Esophagus muscularis mucosa (tissue), 4 donors: ENCODE results near the gene TNFSF11. TPM values are rescaled to one million over a fixed set of nuclear protein-coding genes. Genes with fewer than 3 reads are reported as not detected.

Experiments
- DNase-seq: peaks from one replicate; pipeline ENCODE4 v3.0.0-alpha.2; 2017; ENCODE audit errors: extremely low spot score
- H3K27ac ChIP-seq, 4 donors: fragments of 200-600 bp; sonication (generic); replicated peaks in 1 of 4; 1 replicate in 3 of 4; 2 replicates in 1 of 4; pipeline ENCODE4 v1.5.1; 2016 to 2019; ENCODE audit warnings: mild to moderate bottlenecking in 1 of 4
- H3K27me3 ChIP-seq, 4 donors: fragments of 200-600 bp; sonication (generic); one replicate each; pipeline versions ENCODE4 v1.5.1 to v1.6.0; 2016 to 2019
- H3K36me3 ChIP-seq, 4 donors: fragments of 200-600 bp; sonication (generic); one replicate each; pipeline ENCODE4 v1.5.1; 2016 to 2019
- H3K4me1 ChIP-seq, 4 donors: fragments of 200-600 bp; sonication (generic); one replicate each; pipeline ENCODE4 v1.5.1; 2016 to 2019
- H3K4me3 ChIP-seq, 4 donors: fragments of 200-600 bp; sonication (generic); 1 replicate in 2 of 4; 2 replicates in 2 of 4; pipeline ENCODE4 v1.5.1; 2016 to 2019; ENCODE audit warnings: mild to moderate bottlenecking in 4 of 4, moderate library complexity in 1 of 4
- H3K9me3 ChIP-seq, 4 donors: fragments of 200-600 bp; sonication (generic); 1 replicate in 3 of 4; 2 replicates in 1 of 4; pipeline ENCODE4 v1.5.1; 2016 to 2019
- CTCF ChIP-seq, 3 experiments: fragments of 200-600 bp in 2 of 3; fragments of 450-650 bp in 1 of 3; sonication (generic) in 2 of 3; IDR thresholded peaks; one replicate each; pipeline ENCODE4 v1.5.1; 2017 to 2019; ENCODE audit warnings: antibody characterized with exemption in 3 of 3, mild to moderate bottlenecking in 2 of 3, moderate library complexity in 1 of 3
- EP300 ChIP-seq: sonication (generic); formaldehyde crosslinking; IDR thresholded peaks from one replicate; pipeline ENCODE4 v1.6.1; 2017; ENCODE audit warnings: antibody characterized with exemption
- POLR2A ChIP-seq: fragments of 450-650 bp; IDR thresholded peaks from one replicate; pipeline ENCODE4 v1.6.1; 2017; ENCODE audit warnings: antibody characterized with exemption, moderate library complexity, mild to moderate bottlenecking, low read depth
- POLR2AphosphoS5 ChIP-seq, 2 donors: sonication (generic); formaldehyde crosslinking; IDR thresholded peaks; one replicate each; pipeline ENCODE4 v1.6.1; 2017; ENCODE audit warnings: antibody characterized with exemption in 2 of 2
- WGBS: methylation state at CpG from one replicate; pipeline ENCODE4 v1.1.5; 2018; 5-methylcytosine and 5-hydroxymethylcytosine counted together
- intact Hi-C: fragments of 100-400 bp; cut with DNase I; formaldehyde crosslinking; loops from one replicate; pipeline ENCODE4 v1.15.1; 2023
- total RNA-seq, 4 donors: library from RNA; depleted of rRNA; stranded (reverse); fragments of >200 nt; gene quantifications; one replicate each; pipeline versions ENCODE4 v1.1.0 to v1.2.1, GENCODE V29; 2016

TNFSF11 gene
- total RNA-seq, 4 donors from 2014 or later, result 0.17 TPM; not detected in 3

GRCh38 chr13:42654722-42655121 lies 80.8 kb downstream of the TNFSF11 start:
- H3K27ac ChIP-seq, result no peak overlapping the region
- H3K36me3 ChIP-seq, result no peaks in the 10 kb centered on the region
- no peak overlapping the region for H3K4me3 ChIP-seq
- peaks cover 0 to 3% (median 1%) of the 10 kb centered on the region in 4 donors for H3K27me3 ChIP-seq
- no peak for TF ChIP-seq POLR2A
- no peak for TF ChIP-seq CTCF (IDR thresholded peaks at IDR 0.05)
- TF ChIP-seq POLR2AphosphoS5 (IDR thresholded peaks at IDR 0.05), result no peak
- no peak for TF ChIP-seq EP300
- WGBS, result 42% methylated on average over 1 of the region's 1 CpG
- intact Hi-C loops, result no loop called here
- no peaks in the 10 kb centered on the region for H3K9me3 ChIP-seq
- DNase-seq, result no peak
- H3K4me1 ChIP-seq, result no peaks in the 10 kb centered on the region

GRCh38 chr13:42656161-42656560 lies 82.2 kb downstream of the TNFSF11 start:
- Histone ChIP-seq H3K27me3 (peaks cover 0 to 3% (median 1%) of the 10 kb centered on the region in 4 donors), H3K9me3 (no peaks in the 10 kb centered on the region), H3K36me3 (no peaks in the 10 kb centered on the region), H3K4me3 (no peak overlapping the region), H3K27ac (no peak overlapping the region), H3K4me1 (no peaks in the 10 kb centered on the region)
- WGBS, result 55% methylated on average over 1 of the region's 1 CpG
- no peak for DNase-seq
- TF ChIP-seq EP300, result no peak
- TF ChIP-seq POLR2A, result no peak
- TF ChIP-seq CTCF (IDR thresholded peaks at IDR 0.05), result no peak
- no peak for TF ChIP-seq POLR2AphosphoS5 (IDR thresholded peaks at IDR 0.05)
- intact Hi-C loops, result no loop called here

DNA sequence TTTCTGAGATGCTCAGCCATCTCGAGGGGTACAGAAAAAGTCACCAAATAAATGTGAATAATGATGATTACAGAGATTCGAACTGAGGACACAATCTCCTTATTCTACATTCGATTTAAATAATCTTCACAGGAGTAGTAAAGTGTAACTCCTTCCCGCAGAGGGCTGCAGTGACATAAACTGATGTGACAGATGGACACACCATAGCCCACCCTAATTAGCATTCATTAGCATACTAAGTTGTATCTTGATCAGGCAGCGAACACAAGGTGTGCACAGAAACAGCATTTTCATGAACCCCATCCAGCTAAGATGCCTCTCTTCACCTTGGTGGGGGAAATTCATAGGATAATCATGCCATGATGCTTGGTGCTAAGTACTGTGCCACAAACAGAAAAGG lies 83.0 kb downstream of the TNFSF11 start:
- 80% methylated on average over 5 of the region's 5 CpGs for WGBS
- intact Hi-C loops, result no loop called here
- H3K4me1 ChIP-seq, result no peaks in the 10 kb centered on the region
- TF ChIP-seq POLR2A, result no peak
- TF ChIP-seq CTCF (IDR thresholded peaks at IDR 0.05), result no peak
- no peak for TF ChIP-seq EP300
- no peak for TF ChIP-seq POLR2AphosphoS5 (IDR thresholded peaks at IDR 0.05)
- no peak overlapping the region for H3K27ac ChIP-seq
- no peak overlapping the region for H3K4me3 ChIP-seq
- peaks cover 0 to 3% (median 1%) of the 10 kb centered on the region in 4 donors for H3K27me3 ChIP-seq
- DNase-seq, result no peak
- no peaks in the 10 kb centered on the region for H3K36me3 ChIP-seq
- H3K9me3 ChIP-seq, result no peaks in the 10 kb centered on the region

Other genes starting within 250 kb of the TNFSF11 start
- gene FAM216B, start 207.4 kb downstream of the TNFSF11 start, total RNA-seq, result not detected